ENCODE results near the gene CCT4. TPM values are rescaled to one million over a fixed set of nuclear protein-coding genes. Genes with fewer than 3 reads are reported as not detected.
"Not testable (repeated sequence)": the region's sequence is repeated elsewhere in the genome, so short reads cannot be mapped to it uniquely, and the experiment has no call there.

Gene CCT4, protein sequence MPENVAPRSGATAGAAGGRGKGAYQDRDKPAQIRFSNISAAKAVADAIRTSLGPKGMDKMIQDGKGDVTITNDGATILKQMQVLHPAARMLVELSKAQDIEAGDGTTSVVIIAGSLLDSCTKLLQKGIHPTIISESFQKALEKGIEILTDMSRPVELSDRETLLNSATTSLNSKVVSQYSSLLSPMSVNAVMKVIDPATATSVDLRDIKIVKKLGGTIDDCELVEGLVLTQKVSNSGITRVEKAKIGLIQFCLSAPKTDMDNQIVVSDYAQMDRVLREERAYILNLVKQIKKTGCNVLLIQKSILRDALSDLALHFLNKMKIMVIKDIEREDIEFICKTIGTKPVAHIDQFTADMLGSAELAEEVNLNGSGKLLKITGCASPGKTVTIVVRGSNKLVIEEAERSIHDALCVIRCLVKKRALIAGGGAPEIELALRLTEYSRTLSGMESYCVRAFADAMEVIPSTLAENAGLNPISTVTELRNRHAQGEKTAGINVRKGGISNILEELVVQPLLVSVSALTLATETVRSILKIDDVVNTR
- total RNA-seq = 100 to 1,000 TPM; 207 to 369 TPM

DNA sequence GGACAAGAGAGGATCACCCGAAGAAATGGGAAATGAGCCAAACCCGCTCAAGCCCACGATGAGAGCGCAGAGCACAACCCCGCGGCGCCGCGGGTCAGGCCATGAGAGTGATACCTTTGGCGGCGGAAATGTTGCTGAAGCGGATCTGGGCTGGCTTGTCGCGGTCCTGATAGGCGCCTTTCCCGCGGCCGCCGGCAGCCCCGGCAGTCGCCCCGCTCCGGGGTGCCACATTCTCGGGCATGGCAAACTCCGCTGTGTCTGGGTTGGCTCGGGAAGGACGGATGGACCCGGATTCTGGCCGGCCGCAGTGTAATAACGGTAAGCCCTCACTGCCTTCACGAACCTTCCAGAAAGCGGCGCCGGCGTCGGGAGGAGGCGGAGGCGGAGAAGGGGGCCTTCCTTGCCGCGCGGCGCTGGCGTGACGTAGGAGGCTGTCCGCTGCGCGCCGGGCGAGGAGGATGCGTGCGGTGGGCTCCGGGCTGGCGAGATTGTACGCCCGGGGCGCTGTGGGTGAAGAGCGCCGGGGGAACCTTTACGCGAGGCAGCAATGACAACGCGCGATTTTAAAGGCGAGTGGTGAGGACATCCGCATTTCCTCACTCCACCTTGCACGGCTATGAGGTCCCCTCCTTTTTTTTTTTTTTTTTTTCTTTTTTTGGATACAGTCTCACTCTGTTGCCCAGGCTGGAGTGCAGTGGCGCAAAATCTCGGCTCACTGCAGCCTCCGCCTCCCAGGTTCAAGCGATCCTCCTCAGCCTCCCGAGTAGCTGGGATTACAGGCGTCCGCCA is at the start of gene CCT4:
CCT4 (minus strand) TSS at position 390 of the 789 bp plus-strand sequence; CDS start at position 241, 149 bp downstream.
- H3K36me3 Mint-ChIP-seq (ENCODE audit: low read depth) = peaks cover 51% of the 10 kb centered on the region
- H3K4me3 Mint-ChIP-seq = peak within 1 kb of the TSS; percentile 92
- peak; percentile 82 for ATAC-seq (replicated peaks)
- peak within 1 kb of the TSS; percentile 92 for H3K27ac Mint-ChIP-seq
- H3K9me3 Mint-ChIP-seq = no peaks in the 10 kb centered on the region
- H3K27me3 Mint-ChIP-seq = no peaks in the 10 kb centered on the region
- peaks cover 13% of the 10 kb centered on the region for H3K4me1 Mint-ChIP-seq

DNA sequence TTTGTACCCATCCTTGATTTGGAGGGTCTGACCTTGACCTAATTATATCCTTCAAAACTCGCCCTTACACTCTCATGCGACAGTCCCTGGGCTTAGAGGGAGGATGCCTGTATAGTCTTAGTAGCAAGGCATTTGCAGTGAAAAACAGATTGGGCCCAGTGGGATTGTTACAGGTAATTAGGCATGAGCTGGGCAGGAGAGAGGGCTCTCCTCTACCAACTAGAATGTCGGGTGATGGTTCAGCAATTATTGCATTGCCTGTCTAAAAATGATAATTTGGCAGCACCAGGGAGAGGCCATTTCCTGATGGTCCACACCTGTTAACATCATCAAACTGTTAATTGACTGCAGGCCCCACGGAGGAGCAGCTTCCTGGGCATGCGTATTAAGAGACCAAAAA is 49.4 kb upstream of the CCT4 start:
- no peaks in the 10 kb centered on the region for H3K27me3 Mint-ChIP-seq
- H3K9me3 Mint-ChIP-seq = no peaks in the 10 kb centered on the region
- peaks cover 23% of the 10 kb centered on the region for H3K36me3 Mint-ChIP-seq (ENCODE audit: low read depth)
- H3K4me3 Mint-ChIP-seq = no peak overlapping the region
- ATAC-seq (replicated peaks) = no peak
- no peak overlapping the region for H3K27ac Mint-ChIP-seq
- H3K4me1 Mint-ChIP-seq = no peaks in the 10 kb centered on the region

DNA sequence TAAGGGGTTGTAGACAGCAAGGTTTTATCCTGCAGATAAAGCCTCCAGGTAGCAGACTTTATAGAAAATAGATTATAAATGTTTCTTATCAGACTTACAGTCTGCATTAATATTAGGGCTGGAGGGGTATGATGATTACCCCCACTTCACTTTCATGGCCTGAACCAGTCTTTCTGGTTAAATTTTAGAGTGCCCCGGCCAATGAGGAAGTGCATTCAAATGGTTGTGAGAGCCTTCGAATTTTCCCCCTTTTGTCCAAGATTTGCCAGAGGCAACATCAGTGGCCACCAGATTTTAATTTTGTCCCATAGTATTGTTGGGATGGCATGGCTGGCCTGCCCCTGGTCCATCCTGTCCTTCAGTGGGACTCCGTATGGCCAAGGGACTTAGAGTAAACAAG is 48.6 kb upstream of the CCT4 start:
- Mint-ChIP-seq H3K27me3 (no peaks in the 10 kb centered on the region), H3K9me3 (no peaks in the 10 kb centered on the region), H3K36me3 (ENCODE audit: low read depth) (peaks cover 23% of the 10 kb centered on the region), H3K27ac (no peak overlapping the region), H3K4me3 (no peak overlapping the region), H3K4me1 (no peaks in the 10 kb centered on the region)
- no peak for ATAC-seq (replicated peaks)

DNA sequence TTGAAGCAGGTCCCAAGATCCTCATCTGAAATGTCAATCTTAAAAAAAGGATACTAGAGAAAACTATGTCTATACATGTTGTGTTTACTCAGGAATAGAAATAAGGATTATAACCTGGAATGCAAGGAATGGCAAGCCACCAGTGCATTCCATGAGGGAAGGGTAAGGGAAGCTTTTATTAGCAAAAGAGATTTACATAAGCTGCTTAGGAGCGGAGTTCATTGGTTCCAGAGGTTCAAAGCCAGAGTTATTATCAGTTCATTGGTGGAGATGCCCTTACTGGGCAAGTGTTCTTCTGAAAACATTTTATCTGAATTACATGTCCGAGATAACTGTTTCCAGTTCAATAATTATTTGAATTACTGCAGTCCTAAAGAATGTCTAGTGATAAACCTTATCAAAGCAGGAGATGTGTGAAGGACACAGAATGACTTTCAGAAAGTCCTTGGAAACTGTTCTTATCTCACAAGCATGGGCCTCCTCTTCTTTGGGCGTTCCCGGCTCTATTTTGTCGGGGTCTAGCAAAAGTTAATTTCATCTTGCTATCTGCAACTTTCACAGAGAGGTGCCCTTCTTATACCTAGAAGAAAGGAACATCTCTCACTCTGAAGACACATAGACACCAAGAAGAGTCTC is 40.5 kb upstream of the CCT4 start:
- Mint-ChIP-seq H3K9me3 (no peaks in the 10 kb centered on the region), H3K36me3 (ENCODE audit: low read depth) (no peaks in the 10 kb centered on the region), H3K27ac (no peak overlapping the region), H3K4me3 (no peak overlapping the region), H3K4me1 (peaks cover 4% of the 10 kb centered on the region), H3K27me3 (no peaks in the 10 kb centered on the region)
- no peak for ATAC-seq (replicated peaks)

DNA sequence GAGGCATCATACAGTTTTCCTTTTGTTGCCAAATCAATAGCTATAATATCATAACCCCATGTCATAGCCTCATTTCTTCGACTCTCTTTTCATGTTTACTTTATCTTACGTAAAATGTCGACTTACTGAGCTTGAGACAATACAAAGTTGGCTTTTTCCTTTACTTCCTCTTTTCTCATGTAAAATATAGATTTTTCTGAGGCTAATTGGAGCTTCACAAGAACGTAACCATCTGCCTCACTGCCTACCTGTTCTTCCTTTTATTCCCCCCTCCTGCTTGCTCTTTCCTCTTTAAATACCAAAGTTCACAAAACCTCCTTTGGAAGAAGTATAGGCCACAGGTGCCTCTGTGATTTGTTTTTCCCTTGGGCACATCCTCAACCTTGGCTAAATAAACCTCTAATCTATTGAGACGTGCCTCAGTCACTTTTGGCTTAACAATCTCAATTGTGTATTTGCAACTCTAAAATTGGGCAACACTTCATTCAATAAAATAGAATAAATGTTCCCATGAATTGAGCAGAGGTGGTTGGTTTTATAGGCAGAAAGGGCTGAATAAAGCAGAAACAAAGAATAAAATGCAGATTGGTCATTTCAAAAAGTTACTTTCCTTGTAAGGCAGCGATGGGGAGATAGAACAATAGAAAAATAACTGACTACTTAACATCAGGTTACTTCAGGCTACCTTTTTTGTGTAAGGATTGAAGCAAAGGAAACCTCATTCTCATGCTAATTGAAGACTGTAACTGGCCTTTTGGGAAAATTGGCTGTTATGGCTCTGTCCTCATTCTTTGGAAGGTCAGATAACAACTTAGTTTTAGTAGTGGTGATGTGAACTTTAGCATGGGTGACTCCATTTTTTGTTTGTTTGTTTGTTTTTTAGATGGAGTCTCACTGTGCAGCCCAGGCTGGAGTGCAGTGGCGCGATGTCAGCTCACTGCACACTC is 38.3 kb upstream of the CCT4 start:
- H3K36me3 Mint-ChIP-seq (ENCODE audit: low read depth) = no peaks in the 10 kb centered on the region
- no peak for ATAC-seq (replicated peaks)
- H3K4me3 Mint-ChIP-seq = no peak overlapping the region
- H3K4me1 Mint-ChIP-seq = peaks cover 4% of the 10 kb centered on the region
- no peaks in the 10 kb centered on the region for H3K27me3 Mint-ChIP-seq
- no peak overlapping the region for H3K27ac Mint-ChIP-seq
- no peaks in the 10 kb centered on the region for H3K9me3 Mint-ChIP-seq

DNA sequence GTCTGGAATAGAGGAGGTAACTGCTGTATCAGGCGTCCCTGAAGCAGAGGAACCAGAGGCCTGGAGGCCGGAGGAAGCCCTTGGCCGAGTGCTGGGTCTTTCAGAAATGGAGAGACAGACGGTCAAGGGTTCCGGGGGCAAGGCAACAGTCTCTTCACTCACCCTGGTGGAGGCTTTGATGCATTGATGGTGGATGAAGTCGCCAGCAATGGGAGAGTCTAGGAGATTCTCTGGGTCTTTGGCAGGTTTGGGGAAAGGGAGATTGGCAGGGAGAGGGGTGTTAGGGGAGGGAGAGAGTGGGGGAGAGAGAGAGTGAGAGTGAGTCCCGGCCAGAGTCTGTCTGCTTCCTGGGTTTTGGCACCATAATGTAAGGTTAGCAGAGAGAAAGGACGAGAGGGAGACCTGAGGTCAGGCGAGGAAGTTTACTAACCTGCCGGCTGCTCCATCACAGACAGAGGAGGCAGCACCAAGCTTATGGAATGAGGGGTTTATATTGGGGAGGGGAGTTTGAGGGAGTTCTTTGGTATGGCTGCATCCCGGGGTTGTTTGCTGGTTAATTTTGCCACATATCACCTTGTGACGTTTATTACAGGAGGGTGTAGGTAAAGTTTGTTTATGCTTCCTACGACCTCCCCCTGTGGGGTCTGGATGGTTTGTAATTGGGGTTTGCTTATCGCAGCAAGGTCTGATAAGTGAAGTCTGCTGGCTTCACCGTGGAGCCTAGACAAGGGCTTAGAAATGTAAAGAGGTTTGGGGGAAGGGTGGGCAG is 36.6 kb upstream of the CCT4 start:
- no peak for ATAC-seq (replicated peaks)
- peaks cover 4% of the 10 kb centered on the region for H3K36me3 Mint-ChIP-seq (ENCODE audit: low read depth)
- no peak overlapping the region for H3K27ac Mint-ChIP-seq
- H3K27me3 Mint-ChIP-seq = no peaks in the 10 kb centered on the region
- peaks cover 4% of the 10 kb centered on the region for H3K4me1 Mint-ChIP-seq
- H3K9me3 Mint-ChIP-seq = no peaks in the 10 kb centered on the region
- no peak overlapping the region for H3K4me3 Mint-ChIP-seq

DNA sequence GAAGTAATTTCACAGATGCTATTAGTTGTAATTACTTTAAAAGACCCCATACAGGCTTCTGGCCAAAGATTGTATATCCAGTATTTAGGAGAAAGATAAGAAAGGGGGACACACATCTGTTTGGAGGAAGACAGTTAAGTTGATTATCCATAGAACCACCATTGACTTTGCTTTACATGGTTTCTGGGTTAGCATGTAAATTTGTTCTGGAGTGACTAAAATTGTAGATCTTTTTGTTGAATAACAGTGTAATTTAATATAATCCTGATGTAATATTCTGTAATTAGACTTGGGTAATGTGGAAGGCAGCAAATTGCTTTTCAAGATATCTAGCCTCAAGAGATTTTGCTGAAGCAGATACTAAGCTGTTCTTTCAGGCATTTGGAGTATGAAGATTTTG is 34.3 kb upstream of the CCT4 start:
- no peak for ATAC-seq (replicated peaks)
- Mint-ChIP-seq H3K4me3 (no peak overlapping the region), H3K4me1 (no peaks in the 10 kb centered on the region), H3K27me3 (no peaks in the 10 kb centered on the region), H3K27ac (no peak overlapping the region), H3K9me3 (no peaks in the 10 kb centered on the region), H3K36me3 (ENCODE audit: low read depth) (peaks cover 10% of the 10 kb centered on the region)

DNA sequence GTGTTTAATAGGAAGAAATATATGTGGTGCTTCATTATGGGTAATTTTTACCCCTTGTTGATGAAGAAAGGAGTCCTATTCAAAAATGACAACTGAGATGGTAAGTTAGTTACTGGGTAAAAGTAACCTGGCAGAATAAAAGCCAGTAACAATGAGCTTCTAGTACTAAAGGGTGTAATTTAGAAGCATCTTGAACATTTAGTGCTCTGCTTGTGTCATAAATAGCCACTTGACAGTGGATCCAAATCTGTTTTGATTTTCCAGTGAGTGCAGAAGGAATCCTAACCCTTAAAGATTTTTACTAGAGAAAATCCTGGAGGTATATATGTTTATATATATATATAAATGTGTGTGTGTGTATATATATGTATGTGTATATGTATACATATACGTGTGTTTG is 32.1 kb upstream of the CCT4 start:
- Mint-ChIP-seq H3K4me3 (no peak overlapping the region), H3K27me3 (no peaks in the 10 kb centered on the region), H3K4me1 (no peaks in the 10 kb centered on the region), H3K36me3 (ENCODE audit: low read depth) (peaks cover 10% of the 10 kb centered on the region), H3K27ac (no peak overlapping the region), H3K9me3 (no peaks in the 10 kb centered on the region)
- no peak for ATAC-seq (replicated peaks)

DNA sequence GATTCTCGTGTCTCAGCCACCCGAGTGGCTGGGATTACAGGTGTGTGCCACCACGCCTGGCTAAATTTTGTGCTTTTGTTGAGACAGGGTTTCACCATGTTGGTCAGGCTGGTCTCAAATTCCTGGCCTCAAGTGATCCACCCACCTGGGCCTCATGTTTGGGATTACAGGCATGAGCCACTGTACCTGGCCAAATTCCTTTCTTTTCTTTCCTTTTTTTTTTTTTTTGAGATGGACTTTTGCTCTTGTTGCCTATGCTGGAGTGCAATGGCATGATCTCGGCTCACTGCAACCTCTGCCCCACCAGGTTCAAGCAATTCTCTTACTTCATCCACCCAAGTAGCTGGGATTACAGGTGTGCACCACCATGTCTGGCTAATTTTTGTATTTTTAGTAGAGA is 26.3 kb upstream of the CCT4 start:
- not testable (repeated sequence) for ATAC-seq (replicated peaks); H3K4me1 Mint-ChIP-seq; H3K4me3 Mint-ChIP-seq; H3K9me3 Mint-ChIP-seq; H3K27ac Mint-ChIP-seq; H3K36me3 Mint-ChIP-seq (ENCODE audit: low read depth); H3K27me3 Mint-ChIP-seq

DNA sequence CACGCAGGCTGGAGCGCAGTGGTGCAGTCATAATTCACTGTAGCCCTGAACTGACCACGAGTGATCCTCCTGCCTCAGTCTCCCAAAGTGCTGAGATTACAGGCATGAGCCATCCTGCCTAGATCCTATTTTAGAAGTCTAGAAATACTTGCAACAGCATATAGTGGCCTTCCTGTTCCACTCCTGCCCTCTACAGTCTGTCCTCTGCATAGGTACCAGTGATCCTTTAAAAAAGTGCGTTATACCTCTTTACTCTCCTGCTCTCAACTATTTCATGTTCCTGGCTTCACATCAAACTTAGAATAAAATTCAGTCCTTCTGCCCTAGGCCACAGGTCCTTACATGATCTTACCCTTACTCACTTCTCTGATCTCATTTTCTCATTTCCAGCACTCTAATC is 23.1 kb upstream of the CCT4 start:
- no peak overlapping the region for H3K4me3 Mint-ChIP-seq
- no peaks in the 10 kb centered on the region for H3K27me3 Mint-ChIP-seq
- no peaks in the 10 kb centered on the region for H3K36me3 Mint-ChIP-seq (ENCODE audit: low read depth)
- H3K27ac Mint-ChIP-seq = no peak overlapping the region
- H3K4me1 Mint-ChIP-seq = no peaks in the 10 kb centered on the region
- H3K9me3 Mint-ChIP-seq = no peaks in the 10 kb centered on the region
- ATAC-seq (replicated peaks) = peak; percentile 24

DNA sequence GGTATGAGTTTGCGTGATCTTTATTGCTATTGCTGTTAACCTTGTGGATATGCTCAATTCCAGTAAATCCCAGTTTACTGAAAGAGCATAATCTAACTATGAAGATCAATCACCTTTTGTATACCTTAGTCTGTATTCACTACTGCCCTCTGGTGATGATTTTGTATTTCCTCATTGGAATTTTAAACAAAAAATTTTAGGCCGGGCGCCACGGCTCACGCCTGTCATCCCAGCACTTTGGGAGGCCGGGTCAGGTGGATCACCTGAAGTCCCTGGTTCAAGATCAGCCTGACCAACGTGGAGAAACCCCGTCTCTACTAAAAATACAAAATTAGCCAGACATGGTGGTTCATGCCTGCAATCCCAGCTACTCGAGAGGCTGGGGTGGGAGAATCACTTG is 22.1 kb upstream of the CCT4 start:
- Mint-ChIP-seq H3K9me3 (no peaks in the 10 kb centered on the region), H3K27ac (no peak overlapping the region), H3K27me3 (no peaks in the 10 kb centered on the region), H3K36me3 (ENCODE audit: low read depth) (no peaks in the 10 kb centered on the region), H3K4me1 (no peaks in the 10 kb centered on the region), H3K4me3 (no peak overlapping the region)
- no peak for ATAC-seq (replicated peaks)

DNA sequence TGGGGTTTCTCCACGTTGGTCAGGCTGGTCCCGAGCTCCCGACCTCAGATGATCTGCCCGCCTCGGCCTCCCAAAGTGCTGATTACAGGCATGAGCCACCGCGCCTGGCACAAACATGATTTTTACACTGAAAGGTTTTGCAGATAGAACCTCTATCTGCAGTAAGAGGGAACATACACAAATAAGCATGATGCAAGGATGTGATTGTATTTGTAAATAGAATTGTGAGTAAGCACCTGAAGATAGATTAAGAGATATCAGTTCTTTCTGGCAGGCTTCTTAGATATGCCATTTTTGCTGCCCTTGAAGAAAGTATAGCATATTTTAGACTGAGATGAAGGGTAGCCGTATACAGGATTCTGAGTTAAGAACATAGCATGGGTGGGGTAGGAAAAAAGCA is 20.7 kb upstream of the CCT4 start:
- Mint-ChIP-seq H3K27me3 (no peaks in the 10 kb centered on the region), H3K36me3 (ENCODE audit: low read depth) (no peaks in the 10 kb centered on the region), H3K4me3 (no peak overlapping the region), H3K27ac (no peak overlapping the region), H3K4me1 (no peaks in the 10 kb centered on the region), H3K9me3 (no peaks in the 10 kb centered on the region)
- no peak for ATAC-seq (replicated peaks)

DNA sequence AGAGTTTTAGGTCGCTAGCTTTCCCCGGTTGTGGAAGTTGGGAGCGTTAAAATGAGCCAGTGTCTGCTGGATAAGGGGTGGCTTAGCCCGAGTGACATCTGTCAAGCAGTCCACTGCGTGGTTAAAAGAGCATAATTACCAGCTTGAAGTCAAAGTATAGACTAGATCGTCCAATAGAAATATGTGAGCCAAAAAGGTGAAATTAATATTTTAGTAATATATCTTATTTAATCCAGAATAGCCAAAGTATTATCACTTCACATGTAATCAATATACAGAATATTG is 17.7 kb upstream of the CCT4 start:
- no peaks in the 10 kb centered on the region for H3K9me3 Mint-ChIP-seq
- H3K36me3 Mint-ChIP-seq (ENCODE audit: low read depth) = no peaks in the 10 kb centered on the region
- peak overlapping the region; percentile 96 for H3K4me3 Mint-ChIP-seq
- peak overlapping the region; percentile 94 for H3K27ac Mint-ChIP-seq
- H3K4me1 Mint-ChIP-seq = no peaks in the 10 kb centered on the region
- peak; percentile 5 for ATAC-seq (replicated peaks)
- no peaks in the 10 kb centered on the region for H3K27me3 Mint-ChIP-seq

All from activated T-helper 17 cell treated with anti-CD3 and anti-CD28 coated beads, Interleukin-2, amount 50 U/mL, for 72 hours (primary cell).